ENCODE results near the gene ASTL.

GRCh38 chr2:96163768-96164429 is 25.6 kb upstream of the ASTL start:
- TF ChIP-seq NFIC (IDR thresholded peaks at IDR 0.05), result no peak
- no peak for TF ChIP-seq REST (IDR thresholded peaks at IDR 0.05; ENCODE audit: low read depth)
- TF ChIP-seq CEBPB (IDR thresholded peaks at IDR 0.05), result no peak
- TF ChIP-seq MAX (IDR thresholded peaks at IDR 0.05), result no peak
- no peak for TF ChIP-seq TAF1 (IDR thresholded peaks at IDR 0.05; ENCODE audit: low read depth)
